Measurements from ENCODE around the gene ATF7IP. TPM values are rescaled to one million over a fixed set of nuclear protein-coding genes. Genes with fewer than 3 reads are reported as not detected.
A peak's percentile ranks its signal among the peaks of the same experiment; 100 is the strongest.

The ATF7IP gene
- total RNA-seq, 1 donor from 2014 or later, result 46.4 TPM

GRCh38 chr12:14430394-14430986 is 65.0 kb downstream of the ATF7IP start:
- TF ChIP-seq POLR2A (IDR thresholded peaks at IDR 0.05) (no peak), CTCF (IDR thresholded peaks at IDR 0.05) (no peak), POLR2AphosphoS5 (IDR thresholded peaks at IDR 0.05; ENCODE audit: insufficient read depth in 1 of 2, low read depth in 1 of 2) (no peak)
- Histone ChIP-seq H3K4me3 (no peak overlapping the region), H3K9me3 (no peaks in the 10 kb centered on the region), H3K4me1 (peaks cover 23% of the 10 kb centered on the region), H3K27ac (no peak overlapping the region), H3K36me3 (peaks cover 0 to 3% of the 10 kb centered on the region in 2 donors), H3K27me3 (no peaks in the 10 kb centered on the region)
- intact Hi-C loops (cut with DNase I), result no loop called here
- DNase-seq (ENCODE audit: extremely low spot score in 2 of 2), result no peak

- intact Hi-C loops (cut with DNase I), result no loop called here
- Histone ChIP-seq H3K27me3 (no peaks in the 10 kb centered on the region), H3K9me3 (no peaks in the 10 kb centered on the region), H3K4me3 (no peak overlapping the region), H3K4me1 (peaks cover 23% of the 10 kb centered on the region), H3K36me3 (peaks cover 0 to 18% of the 10 kb centered on the region in 2 donors), H3K27ac (no peak overlapping the region)
- TF ChIP-seq POLR2AphosphoS5 (IDR thresholded peaks at IDR 0.05; ENCODE audit: insufficient read depth in 1 of 2, low read depth in 1 of 2), result no peak
- no peak for TF ChIP-seq CTCF (IDR thresholded peaks at IDR 0.05)
- TF ChIP-seq POLR2A (IDR thresholded peaks at IDR 0.05), result no peak
- no peak for DNase-seq (ENCODE audit: extremely low spot score in 2 of 2)
These were observed 66.5 kb downstream of the ATF7IP start for GRCh38 chr12:14431975-14432374.

GRCh38 chr12:14435627-14436026 is 70.1 kb downstream of the ATF7IP start:
- H3K36me3 ChIP-seq, result peaks cover 0 to 54% of the 10 kb centered on the region in 2 donors

GRCh38 chr12:14442221-14442881 is 76.9 kb downstream of the ATF7IP start:
- no peak for TF ChIP-seq POLR2AphosphoS5 (IDR thresholded peaks at IDR 0.05; ENCODE audit: insufficient read depth in 1 of 2, low read depth in 1 of 2)
- TF ChIP-seq POLR2A (IDR thresholded peaks at IDR 0.05), result no peak
- no peak for TF ChIP-seq CTCF (IDR thresholded peaks at IDR 0.05)
- Histone ChIP-seq H3K27ac (peak overlapping the region; percentile 15), H3K4me1 (peaks cover 20% of the 10 kb centered on the region), H3K9me3 (no peaks in the 10 kb centered on the region), H3K36me3 (peaks cover 0 to 51% of the 10 kb centered on the region in 2 donors), H3K27me3 (no peaks in the 10 kb centered on the region), H3K4me3 (no peak overlapping the region)
- no peak for DNase-seq (ENCODE audit: extremely low spot score in 2 of 2)
- intact Hi-C loops (cut with DNase I), result no loop called here

More at GRCh38 chr12:14435627-14436026, 70.1 kb downstream of the ATF7IP start:
- TF ChIP-seq POLR2AphosphoS5 (IDR thresholded peaks at IDR 0.05; ENCODE audit: insufficient read depth in 1 of 2, low read depth in 1 of 2) (no peak), POLR2A (IDR thresholded peaks at IDR 0.05) (no peak), CTCF (IDR thresholded peaks at IDR 0.05) (no peak)
- DNase-seq (ENCODE audit: extremely low spot score in 2 of 2), result no peak
- Histone ChIP-seq H3K9me3 (no peaks in the 10 kb centered on the region), H3K4me3 (no peak overlapping the region), H3K4me1 (peaks cover 15% of the 10 kb centered on the region), H3K27ac (no peak overlapping the region), H3K27me3 (no peaks in the 10 kb centered on the region)
- intact Hi-C loops (cut with DNase I), result no loop called here

- Histone ChIP-seq H3K27me3 (no peaks in the 10 kb centered on the region), H3K4me3 (no peak overlapping the region), H3K36me3 (peaks cover 0 to 52% of the 10 kb centered on the region in 2 donors), H3K9me3 (no peaks in the 10 kb centered on the region), H3K4me1 (peaks cover 20% of the 10 kb centered on the region), H3K27ac (peak overlapping the region; percentile 15)
- no peak for DNase-seq (ENCODE audit: extremely low spot score in 2 of 2)
- TF ChIP-seq CTCF (IDR thresholded peaks at IDR 0.05), result no peak
- TF ChIP-seq POLR2AphosphoS5 (IDR thresholded peaks at IDR 0.05; ENCODE audit: insufficient read depth in 1 of 2, low read depth in 1 of 2), result no peak
- intact Hi-C loops (cut with DNase I), result no loop called here
These were observed 78.0 kb downstream of the ATF7IP start for GRCh38 chr12:14443531-14443930.

Data from vagina (tissue), 2 donors.